Measurements from ENCODE around the gene SFXN3. TPM values are rescaled to one million over a fixed set of nuclear protein-coding genes. Genes with fewer than 3 reads are reported as not detected.
A peak's percentile ranks its signal among the peaks of the same experiment; 100 is the strongest.

Gene SFXN3
- total and polyA plus RNA-seq, 2 of the 13 experiments (the other 11 are each of a cell fraction or from before 2014, with no cell fraction given) = 16.8 to 71.5 TPM

DNA sequence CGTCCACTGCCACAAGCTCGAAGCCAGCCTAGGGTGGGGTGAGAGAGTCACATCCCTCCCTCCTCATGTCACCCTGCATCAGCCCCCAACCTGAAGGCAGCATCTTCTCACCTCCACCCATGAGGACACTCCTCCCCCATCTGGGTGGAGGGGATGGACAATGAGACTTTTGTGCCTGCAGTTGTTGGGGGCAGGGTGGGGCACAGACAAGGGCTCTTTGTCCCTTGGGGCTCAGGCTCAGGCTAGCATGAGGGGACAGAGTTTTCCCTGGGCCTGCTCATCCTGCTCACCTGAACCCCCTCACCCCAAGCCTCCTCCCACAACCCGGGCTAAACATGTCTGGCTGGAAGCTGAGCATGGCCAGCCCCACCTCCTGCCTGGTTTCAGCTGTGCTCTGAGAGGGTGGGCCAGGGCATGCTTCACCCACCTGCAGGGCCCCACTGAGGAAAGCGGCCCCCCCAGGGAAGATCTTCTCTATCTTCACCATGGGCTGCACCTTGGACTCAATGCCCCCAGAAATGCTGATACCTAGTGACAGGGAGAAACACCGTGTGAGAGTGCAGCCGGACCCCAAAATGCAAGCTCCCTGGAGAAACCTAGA is 22.1 kb upstream of the SFXN3 start (continued):
- TF ChIP-seq HNF1A (IDR thresholded peaks at IDR 0.05; ENCODE audit: low read depth) (no peak), HNF1A (CRISPR knock-in tag; IDR thresholded peaks at IDR 0.05; ENCODE audit: borderline replicate concordance) (peak; percentile 51; the same call in 1 of the 2 replicates), ZNF180 (CRISPR knock-in tag; IDR thresholded peaks at IDR 0.05; ENCODE audit: borderline replicate concordance, low read depth) (no peak), ZNF317 (CRISPR knock-in tag; IDR thresholded peaks at IDR 0.05) (0 out of 2 replicates have a peak, but pooled peaks have one; percentile 31), ZFX (CRISPR knock-in tag; IDR thresholded peaks at IDR 0.05; ENCODE audit: low read depth) (peak; percentile 36; the same call in 1 of the 2 replicates), ZMYM3 (CRISPR knock-in tag; IDR thresholded peaks at IDR 0.05) (no peak), GTF2F1 (IDR thresholded peaks at IDR 0.05; ENCODE audit: low read length) (no peak), ZKSCAN5 (CRISPR knock-in tag; IDR thresholded peaks at IDR 0.05) (peak; percentile 81; the same call in 1 of the 2 replicates), TBL1XR1 (IDR thresholded peaks at IDR 0.05; ENCODE audit: borderline replicate concordance, low read length, partially characterized antibody) (no peak), ZFP36 (IDR thresholded peaks at IDR 0.05; ENCODE audit: borderline replicate concordance, low read depth, low read length, partially characterized antibody) (no peak), KDM6A (CRISPR knock-in tag; IDR thresholded peaks at IDR 0.05; ENCODE audit: low read depth) (0 out of 2 replicates have a peak, but pooled peaks have one; percentile 23), TFE3 (CRISPR knock-in tag; IDR thresholded peaks at IDR 0.05) (0 out of 2 replicates have a peak, but pooled peaks have one; percentile 15), YEATS4 (CRISPR knock-in tag; IDR thresholded peaks at IDR 0.05; ENCODE audit: borderline replicate concordance) (no peak), RAD21 (CRISPR knock-in tag; IDR thresholded peaks at IDR 0.05) (no peak), SP1 (IDR thresholded peaks at IDR 0.05) (no peak), SP1 (CRISPR knock-in tag; IDR thresholded peaks at IDR 0.05) (no peak), ZBTB7B (CRISPR knock-in tag; IDR thresholded peaks at IDR 0.05) (peak; percentile 29; the same call in 1 of the 2 replicates)
- TF ChIP-seq, protein P1, sequence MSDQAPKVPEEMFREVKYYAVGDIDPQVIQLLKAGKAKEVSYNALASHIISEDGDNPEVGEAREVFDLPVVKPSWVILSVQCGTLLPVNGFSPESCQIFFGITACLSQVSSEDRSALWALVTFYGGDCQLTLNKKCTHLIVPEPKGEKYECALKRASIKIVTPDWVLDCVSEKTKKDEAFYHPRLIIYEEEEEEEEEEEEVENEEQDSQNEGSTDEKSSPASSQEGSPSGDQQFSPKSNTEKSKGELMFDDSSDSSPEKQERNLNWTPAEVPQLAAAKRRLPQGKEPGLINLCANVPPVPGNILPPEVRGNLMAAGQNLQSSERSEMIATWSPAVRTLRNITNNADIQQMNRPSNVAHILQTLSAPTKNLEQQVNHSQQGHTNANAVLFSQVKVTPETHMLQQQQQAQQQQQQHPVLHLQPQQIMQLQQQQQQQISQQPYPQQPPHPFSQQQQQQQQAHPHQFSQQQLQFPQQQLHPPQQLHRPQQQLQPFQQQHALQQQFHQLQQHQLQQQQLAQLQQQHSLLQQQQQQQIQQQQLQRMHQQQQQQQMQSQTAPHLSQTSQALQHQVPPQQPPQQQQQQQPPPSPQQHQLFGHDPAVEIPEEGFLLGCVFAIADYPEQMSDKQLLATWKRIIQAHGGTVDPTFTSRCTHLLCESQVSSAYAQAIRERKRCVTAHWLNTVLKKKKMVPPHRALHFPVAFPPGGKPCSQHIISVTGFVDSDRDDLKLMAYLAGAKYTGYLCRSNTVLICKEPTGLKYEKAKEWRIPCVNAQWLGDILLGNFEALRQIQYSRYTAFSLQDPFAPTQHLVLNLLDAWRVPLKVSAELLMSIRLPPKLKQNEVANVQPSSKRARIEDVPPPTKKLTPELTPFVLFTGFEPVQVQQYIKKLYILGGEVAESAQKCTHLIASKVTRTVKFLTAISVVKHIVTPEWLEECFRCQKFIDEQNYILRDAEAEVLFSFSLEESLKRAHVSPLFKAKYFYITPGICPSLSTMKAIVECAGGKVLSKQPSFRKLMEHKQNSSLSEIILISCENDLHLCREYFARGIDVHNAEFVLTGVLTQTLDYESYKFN (CRISPR knock-in tag; conservative IDR thresholded peaks at IDR 0.05) = peak; percentile 55; the same call in 1 of the 2 replicates
- TF ChIP-seq, protein P2, sequence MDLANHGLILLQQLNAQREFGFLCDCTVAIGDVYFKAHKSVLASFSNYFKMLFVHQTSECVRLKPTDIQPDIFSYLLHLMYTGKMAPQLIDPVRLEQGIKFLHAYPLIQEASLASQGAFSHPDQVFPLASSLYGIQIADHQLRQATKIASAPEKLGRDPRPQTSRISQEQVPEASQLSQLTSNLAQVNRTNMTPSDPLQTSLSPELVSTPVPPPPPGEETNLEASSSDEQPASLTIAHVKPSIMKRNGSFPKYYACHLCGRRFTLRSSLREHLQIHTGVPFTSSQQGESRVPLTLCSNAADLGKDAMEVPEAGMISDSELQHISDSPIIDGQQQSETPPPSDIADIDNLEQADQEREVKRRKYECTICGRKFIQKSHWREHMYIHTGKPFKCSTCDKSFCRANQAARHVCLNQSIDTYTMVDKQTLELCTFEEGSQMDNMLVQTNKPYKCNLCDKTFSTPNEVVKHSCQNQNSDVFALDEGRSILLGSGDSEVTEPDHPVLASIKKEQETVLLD (CRISPR knock-in tag; IDR thresholded peaks at IDR 0.05; ENCODE audit: low read depth) = no peak
